Measurements from ENCODE around the gene GABARAP. TPM values are rescaled to one million over a fixed set of nuclear protein-coding genes. Genes with fewer than 3 reads are reported as not detected.

GABARAP gene
- total RNA-seq: 168 and 193 TPM in 2 replicates

DNA sequence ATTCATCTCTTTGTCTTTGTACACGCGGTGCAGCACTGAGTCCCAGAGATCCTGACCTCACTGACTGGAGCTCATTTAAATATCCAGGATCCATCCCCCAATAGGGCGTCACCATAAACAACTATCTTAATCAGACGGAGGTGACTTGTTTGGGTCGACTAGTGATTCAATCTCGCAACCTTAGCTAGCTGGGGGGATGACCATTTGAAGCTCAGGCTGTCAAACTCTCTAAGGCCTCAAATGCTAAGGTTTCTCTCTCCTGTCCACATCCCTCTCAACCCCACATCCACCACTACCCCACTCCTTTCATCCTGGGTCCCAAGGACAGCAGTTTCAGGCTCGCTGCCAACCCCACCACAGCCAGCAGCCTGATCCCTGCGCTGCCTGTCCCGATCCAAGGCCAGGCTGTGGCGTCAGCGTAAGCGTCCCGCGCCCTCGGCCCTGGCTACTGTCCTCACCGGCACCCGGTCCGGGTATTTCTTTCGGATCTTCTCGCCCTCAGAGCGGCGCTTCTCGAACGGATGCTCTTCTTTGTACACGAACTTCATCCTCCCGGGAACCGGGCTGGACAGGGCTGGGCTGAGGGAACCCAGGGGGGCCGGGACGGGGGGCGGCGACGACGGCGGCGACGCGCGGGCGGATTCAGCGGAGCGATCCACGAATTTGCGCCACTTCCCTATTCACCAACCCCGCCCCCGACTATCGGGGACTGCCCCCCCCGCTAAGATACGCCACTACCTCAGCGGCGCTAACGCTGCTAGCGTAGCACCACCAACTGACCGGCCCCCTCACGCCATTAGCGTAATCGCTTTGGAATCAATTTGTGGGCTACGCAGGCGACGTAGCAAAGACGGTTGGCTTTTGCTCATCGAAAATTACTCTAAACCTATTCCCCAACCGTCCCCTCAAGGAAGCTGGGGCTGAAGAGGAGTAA, at the start of gene GABARAP:
GABARAP (minus strand) TSS at position 667 of the 934 bp plus-strand sequence; CDS start at position 548, 119 bp downstream.

GRCh38 chr17:7281074-7281952, 39.1 kb upstream of the GABARAP start, which contains the start of gene SLC2A4:
SLC2A4 (plus strand) TSS chr17:7281718; CDS start chr17:7281935, 217 bp downstream.

GRCh38 chr17:7262192-7262934, 20.1 kb upstream of the GABARAP start, which contains the start of gene CLDN7:
CLDN7 (minus strand) TSS chr17:7262478; CDS start chr17:7262043, 435 bp downstream.

DNA sequence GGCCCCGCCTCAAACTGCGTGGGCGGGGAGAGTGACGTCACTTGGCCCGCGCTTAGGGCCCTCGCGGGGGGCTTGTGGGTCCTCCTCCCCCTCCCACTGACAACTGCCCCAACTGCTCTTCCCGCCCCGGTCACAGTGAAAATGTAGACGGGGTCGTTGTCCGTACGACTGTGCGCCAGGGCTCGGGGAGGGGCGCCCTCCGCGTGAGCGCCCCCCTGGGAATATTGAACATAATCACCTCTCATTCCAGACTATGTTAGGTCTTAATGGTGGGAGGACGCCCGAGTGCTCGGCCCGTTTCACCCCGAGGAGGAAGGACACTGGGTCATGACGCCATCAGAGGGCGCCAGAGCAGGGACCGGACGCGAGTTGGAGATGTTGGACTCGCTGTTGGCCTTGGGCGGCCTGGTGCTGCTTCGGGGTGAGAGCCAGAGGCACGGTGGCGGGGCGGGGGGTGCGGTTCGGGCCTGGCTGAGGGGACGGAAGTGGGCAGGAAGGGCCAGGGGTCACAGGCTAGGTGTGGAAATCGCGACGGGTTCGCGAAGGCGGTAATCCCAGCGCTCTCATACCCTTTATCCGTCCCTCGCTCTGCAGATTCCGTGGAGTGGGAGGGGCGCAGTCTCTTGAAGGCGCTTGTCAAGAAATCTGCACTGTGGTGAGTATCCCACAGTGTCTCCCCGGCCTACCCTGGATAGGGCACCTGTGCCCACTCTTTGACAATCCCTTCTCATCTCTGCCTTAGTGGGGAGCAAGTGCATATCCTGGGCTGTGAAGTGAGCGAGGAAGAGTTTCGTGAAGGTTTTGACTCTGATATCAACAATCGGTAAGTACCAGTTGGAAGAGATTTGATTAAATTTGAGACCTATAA, 10.2 kb upstream of the GABARAP start, which contains the start of gene ELP5:
ELP5 (plus strand) TSS at position 40 of the 868 bp plus-strand sequence; CDS start at position 376, 336 bp downstream.

DNA sequence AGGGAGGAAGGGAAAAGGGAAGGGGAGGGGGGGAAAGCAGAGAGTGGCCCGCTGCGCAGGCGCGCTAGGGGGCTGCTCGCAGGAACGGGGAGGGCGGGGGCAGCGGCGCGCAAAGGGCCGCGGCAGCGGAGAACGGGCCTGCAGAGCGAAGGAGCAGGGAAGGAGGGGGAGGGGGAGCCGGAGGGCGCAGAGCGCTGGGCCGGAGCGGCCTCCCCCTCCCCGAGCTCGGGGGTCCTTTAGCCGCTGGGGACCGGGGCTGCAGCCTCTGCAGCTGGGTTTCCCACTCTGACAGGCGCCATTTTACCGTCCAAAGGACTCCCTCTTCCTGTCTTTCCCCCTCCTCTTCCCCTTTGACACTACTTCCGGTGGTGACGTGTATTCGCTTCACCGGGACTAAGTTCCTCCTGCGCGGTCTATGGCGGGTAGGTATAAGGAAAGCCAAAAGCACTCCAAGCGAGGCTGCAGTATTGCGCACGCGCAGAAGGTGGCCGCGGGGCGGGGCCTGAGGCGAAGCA, 9.5 kb upstream of the GABARAP start, which contains the start of gene CTDNEP1:
CTDNEP1 (minus strand) TSS at position 74 of the 515 bp plus-strand sequence. CDS start 438 bp downstream, outside the sequence.

GRCh38 chr17:7239091-7240027, 2.9 kb downstream of the GABARAP start, which contains the start of gene PHF23:
PHF23 (minus strand) TSS chr17:7239457; CDS start chr17:7239279, 178 bp downstream.

DNA sequence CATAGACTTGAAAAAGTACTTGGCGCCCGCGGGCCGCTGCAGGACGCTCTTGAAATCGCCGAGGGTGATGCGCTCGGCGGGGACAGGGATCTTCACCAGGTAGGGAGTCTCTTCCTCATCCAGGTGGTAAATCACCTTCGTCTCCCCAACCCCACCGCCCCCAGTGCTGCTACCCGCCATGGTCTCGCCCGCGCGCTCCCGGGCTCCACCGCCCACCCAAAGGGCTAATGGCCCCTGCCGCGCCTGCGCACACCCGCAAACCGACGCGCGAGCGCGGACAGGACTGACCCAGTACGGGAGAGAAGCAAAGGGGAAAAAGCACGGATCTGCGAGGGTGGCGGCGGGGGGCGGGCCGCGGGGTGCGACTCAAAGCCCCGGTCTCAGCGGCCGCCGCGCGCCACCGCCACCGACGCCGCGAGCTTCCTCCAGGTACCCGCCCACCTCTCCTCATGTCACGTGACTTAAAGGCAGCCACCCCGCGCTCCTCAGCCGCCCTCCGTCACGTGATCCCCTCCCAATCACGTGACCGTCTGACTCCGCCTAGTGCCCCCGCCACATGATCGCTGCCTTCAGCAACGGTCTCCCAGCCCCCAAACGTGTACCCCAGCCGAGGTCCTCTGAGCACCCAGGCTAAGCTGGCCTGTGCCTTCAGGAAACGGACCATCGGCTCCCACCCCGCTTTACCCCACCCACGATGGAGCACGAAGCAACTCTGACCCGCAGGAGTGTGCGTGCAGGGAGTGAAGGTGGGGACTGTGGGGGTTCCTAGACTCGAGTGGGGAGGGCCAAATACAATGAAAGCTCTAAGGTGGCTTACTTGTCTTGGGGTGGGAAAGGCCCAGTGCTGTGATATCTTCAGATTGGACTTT, 7.9 kb downstream of the GABARAP start, which contains the start of gene DVL2:
DVL2 (minus strand) TSS at position 435 of the 869 bp plus-strand sequence; CDS start at position 180, 255 bp downstream.

DNA sequence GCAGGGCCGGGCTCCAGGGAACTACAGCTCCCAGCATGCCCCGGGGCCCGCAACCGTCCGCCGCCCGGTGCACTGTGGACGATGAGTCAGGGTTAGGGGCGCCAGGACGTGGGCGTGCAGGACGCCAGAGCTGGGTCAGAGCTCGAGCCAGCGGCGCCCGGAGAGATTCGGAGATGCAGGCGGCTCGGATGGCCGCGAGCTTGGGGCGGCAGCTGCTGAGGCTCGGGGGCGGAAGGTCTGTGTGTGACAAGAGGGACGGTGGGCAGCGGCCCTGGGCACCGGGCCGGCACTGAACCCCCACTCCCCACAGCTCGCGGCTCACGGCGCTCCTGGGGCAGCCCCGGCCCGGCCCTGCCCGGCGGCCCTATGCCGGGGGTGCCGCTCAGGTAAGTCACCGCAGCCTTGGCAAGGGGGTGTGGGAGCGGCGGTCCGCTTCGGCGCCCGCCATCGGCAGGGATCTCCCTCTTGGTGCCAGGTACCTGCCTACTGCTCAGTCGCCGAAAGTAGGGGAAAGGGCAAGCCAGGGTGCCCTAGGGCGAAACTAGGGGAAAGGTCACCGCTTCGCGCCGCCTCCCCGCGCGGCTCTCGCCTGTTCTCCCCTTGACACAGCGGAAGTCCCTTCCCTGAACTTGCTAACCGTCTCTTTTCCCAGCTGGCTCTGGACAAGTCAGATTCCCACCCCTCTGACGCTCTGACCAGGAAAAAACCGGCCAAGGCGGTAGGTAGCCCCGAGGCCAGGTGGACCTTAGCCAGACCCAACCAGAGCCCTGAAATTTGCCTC, 22.2 kb downstream of the GABARAP start, which contains the start of the genes ACADVL and DLG4:
ACADVL (plus strand) TSS at position 127 of the 781 bp plus-strand sequence; CDS start at position 174, 47 bp downstream.
DLG4 (minus strand) TSS at position 25 of the 781 bp plus-strand sequence.

Other genes with a start within 250 kb of the GABARAP start
- not detected in 2 replicates for gene ALOX12, start 246.4 kb downstream of the GABARAP start, total RNA-seq
- 34.1 and 44.0 TPM in 2 replicates for gene RNASEK, start 229.8 kb downstream of the GABARAP start, total RNA-seq
- 0.83 TPM in 1 of 2 replicates, not detected in the other for gene BCL6B, start 219.4 kb downstream of the GABARAP start, total RNA-seq
- gene SLC16A13, start 206.4 kb downstream of the GABARAP start, total RNA-seq: 0.57 and 0.92 TPM in 2 replicates
- gene SLC16A11, start 198.4 kb downstream of the GABARAP start, total RNA-seq: 0.28 TPM in 2 replicates
- gene CLEC10A, start 162.2 kb downstream of the GABARAP start, total RNA-seq: not detected in 2 replicates
- gene ASGR2, start 127.6 kb downstream of the GABARAP start, total RNA-seq: not detected in 2 replicates
- gene ASGR1, start 63.1 kb downstream of the GABARAP start, total RNA-seq: 0.28 and 0.37 TPM in 2 replicates
- gene DLG4, start 22.6 kb downstream of the GABARAP start, total RNA-seq: 9.0 and 18.4 TPM in 2 replicates
- 227 and 290 TPM in 2 replicates for gene ACADVL, start 22.5 kb downstream of the GABARAP start, total RNA-seq
- gene DVL2, start 7.9 kb downstream of the GABARAP start, total RNA-seq: 78.2 and 87.1 TPM in 2 replicates
- 38.3 and 47.5 TPM in 2 replicates for gene PHF23, start 3.0 kb downstream of the GABARAP start, total RNA-seq
- 15.2 and 17.6 TPM in 2 replicates for gene CTDNEP1, start 9.3 kb upstream of the GABARAP start, total RNA-seq
- gene ELP5, start 9.8 kb upstream of the GABARAP start, total RNA-seq: 26.5 and 27.7 TPM in 2 replicates
- 1.3 and 1.6 TPM in 2 replicates for gene CLDN7, start 20.0 kb upstream of the GABARAP start, total RNA-seq
- gene SLC2A4, start 39.3 kb upstream of the GABARAP start, total RNA-seq: 0.28 TPM in 2 replicates
- 0.09 TPM in 1 of 2 replicates, not detected in the other for gene YBX2, start 52.2 kb upstream of the GABARAP start, total RNA-seq
- 397 and 405 TPM in 2 replicates for gene EIF5A, start 65.2 kb upstream of the GABARAP start, total RNA-seq
- 26.2 and 32.5 TPM in 2 replicates for gene GPS2, start 72.9 kb upstream of the GABARAP start, total RNA-seq
- gene NEURL4, start 86.9 kb upstream of the GABARAP start, total RNA-seq: 14.4 and 23.1 TPM in 2 replicates
- gene ACAP1, start 94.1 kb upstream of the GABARAP start, total RNA-seq: 2.1 and 3.3 TPM in 2 replicates
- gene KCTD11, start 109.7 kb upstream of the GABARAP start, total RNA-seq: 6.8 and 16.4 TPM in 2 replicates
- not detected in 2 replicates for gene TMEM95, start 112.7 kb upstream of the GABARAP start, total RNA-seq
- 0.37 and 0.57 TPM in 2 replicates for gene TNK1, start 138.6 kb upstream of the GABARAP start, total RNA-seq
- gene PLSCR3, start 152.1 kb upstream of the GABARAP start, total RNA-seq: 13.9 and 14.4 TPM in 2 replicates
- 105 and 158 TPM in 2 replicates for gene TMEM256, start 161.6 kb upstream of the GABARAP start, total RNA-seq
- 4.1 and 6.3 TPM in 2 replicates for gene NLGN2, start 165.4 kb upstream of the GABARAP start, total RNA-seq
- not detected in 2 replicates for gene SPEM1, start 177.9 kb upstream of the GABARAP start, total RNA-seq
- not detected in 2 replicates for gene SPEM2, start 183.2 kb upstream of the GABARAP start, total RNA-seq
- not detected in 2 replicates for gene SPEM3, start 186.4 kb upstream of the GABARAP start, total RNA-seq
- 0.71 and 0.74 TPM in 2 replicates for gene TMEM102, start 193.0 kb upstream of the GABARAP start, total RNA-seq
- gene FGF11, start 197.1 kb upstream of the GABARAP start, total RNA-seq: 0.71 and 3.4 TPM in 2 replicates
- gene CHRNB1, start 202.6 kb upstream of the GABARAP start, total RNA-seq: 5.9 and 7.3 TPM in 2 replicates
- gene ZBTB4, start 237.2 kb upstream of the GABARAP start, total RNA-seq: 14.8 and 19.0 TPM in 2 replicates
- not detected in 2 replicates for gene SLC35G6, start 239.0 kb upstream of the GABARAP start, total RNA-seq
- gene POLR2A, start 241.9 kb upstream of the GABARAP start, total RNA-seq: 65.1 and 79.0 TPM in 2 replicates

Data from smooth muscle cell of bladder (primary cell).